ENCODE measurements around the gene ZNF462.

Gene ZNF462

GRCh38 chr9:106911951-106912350 lies 49.0 kb downstream of the ZNF462 start:
- Histone ChIP-seq H3K4me3 (ENCODE audit: severe bottlenecking) (no peak overlapping the region), H3K9me3 (ENCODE audit: severe bottlenecking) (no peaks in the 10 kb centered on the region), H3K27me3 (ENCODE audit: insufficient read depth, poor library complexity, severe bottlenecking) (no peaks in the 10 kb centered on the region), H3K36me3 (ENCODE audit: low read depth) (no peaks in the 10 kb centered on the region; the same call in 1 of the 2 replicates), H3K4me1 (ENCODE audit: insufficient read depth, poor library complexity, severe bottlenecking) (peaks cover 20% of the 10 kb centered on the region), H3K27ac (ENCODE audit: poor library complexity, severe bottlenecking) (no peak overlapping the region)
- DNase-seq (ENCODE audit: low spot score) (no peak), ATAC-seq (ENCODE audit: low read depth) (no peak)
- TF ChIP-seq CTCF (IDR thresholded peaks at IDR 0.05; ENCODE audit: poor library complexity, severe bottlenecking): no peak

- no peak overlapping the region for H3K27ac ChIP-seq (ENCODE audit: poor library complexity, severe bottlenecking)
- DNase-seq (ENCODE audit: low spot score) (no peak), ATAC-seq (ENCODE audit: low read depth) (no peak)
- H3K36me3 ChIP-seq (ENCODE audit: low read depth): peaks cover 5% of the 10 kb centered on the region
- peaks cover 33% of the 10 kb centered on the region for H3K4me1 ChIP-seq (ENCODE audit: insufficient read depth, poor library complexity, severe bottlenecking)
- H3K27me3 ChIP-seq (ENCODE audit: insufficient read depth, poor library complexity, severe bottlenecking): no peaks in the 10 kb centered on the region
- no peak for TF ChIP-seq CTCF (IDR thresholded peaks at IDR 0.05; ENCODE audit: poor library complexity, severe bottlenecking)
- H3K9me3 ChIP-seq (ENCODE audit: severe bottlenecking): no peaks in the 10 kb centered on the region
- no peak overlapping the region for H3K4me3 ChIP-seq (ENCODE audit: severe bottlenecking)
Measured at GRCh38 chr9:106913276-106913675, 50.3 kb downstream of the ZNF462 start.

- Histone ChIP-seq H3K9me3 (ENCODE audit: severe bottlenecking) (no peaks in the 10 kb centered on the region), H3K4me1 (ENCODE audit: insufficient read depth, poor library complexity, severe bottlenecking) (peaks cover 45% of the 10 kb centered on the region), H3K4me3 (ENCODE audit: severe bottlenecking) (no peak overlapping the region), H3K27ac (ENCODE audit: poor library complexity, severe bottlenecking) (peak overlapping the region; percentile 91), H3K27me3 (ENCODE audit: insufficient read depth, poor library complexity, severe bottlenecking) (no peaks in the 10 kb centered on the region), H3K36me3 (ENCODE audit: low read depth) (peaks cover 9% of the 10 kb centered on the region)
- TF ChIP-seq CTCF (IDR thresholded peaks at IDR 0.05; ENCODE audit: poor library complexity, severe bottlenecking): no peak
- DNase-seq (ENCODE audit: low spot score): no peak
- no peak for ATAC-seq (ENCODE audit: low read depth)
Measured at GRCh38 chr9:106915851-106916250, 52.9 kb downstream of the ZNF462 start.

GRCh38 chr9:106916466-106917235 lies 53.7 kb downstream of the ZNF462 start:
- no peak overlapping the region for H3K4me3 ChIP-seq (ENCODE audit: severe bottlenecking)
- ATAC-seq (ENCODE audit: low read depth): peak; percentile 91
- H3K27ac ChIP-seq (ENCODE audit: poor library complexity, severe bottlenecking): peak overlapping the region; percentile 91
- H3K4me1 ChIP-seq (ENCODE audit: insufficient read depth, poor library complexity, severe bottlenecking): peaks cover 53% of the 10 kb centered on the region
- no peaks in the 10 kb centered on the region for H3K9me3 ChIP-seq (ENCODE audit: severe bottlenecking)
- no peaks in the 10 kb centered on the region for H3K27me3 ChIP-seq (ENCODE audit: insufficient read depth, poor library complexity, severe bottlenecking)
- peak; percentile 81 for DNase-seq (ENCODE audit: low spot score)
- no peak for TF ChIP-seq CTCF (IDR thresholded peaks at IDR 0.05; ENCODE audit: poor library complexity, severe bottlenecking)
- peaks cover 9% of the 10 kb centered on the region for H3K36me3 ChIP-seq (ENCODE audit: low read depth)
